ENCODE data around the gene FAM120C.

The FAM120C gene

GRCh38 chrX:54182864-54183613 lies at the start of gene FAM120C:
Gene FAM120C, minus strand, starts transcription at chrX:54183254. Its CDS starts 56 bp downstream, at chrX:54183198.
- DNase-seq: peak; percentile 65
- peaks cover under 1% of the 10 kb centered on the region for H3K36me3 Mint-ChIP-seq (ENCODE audit: low read depth)

DNA sequence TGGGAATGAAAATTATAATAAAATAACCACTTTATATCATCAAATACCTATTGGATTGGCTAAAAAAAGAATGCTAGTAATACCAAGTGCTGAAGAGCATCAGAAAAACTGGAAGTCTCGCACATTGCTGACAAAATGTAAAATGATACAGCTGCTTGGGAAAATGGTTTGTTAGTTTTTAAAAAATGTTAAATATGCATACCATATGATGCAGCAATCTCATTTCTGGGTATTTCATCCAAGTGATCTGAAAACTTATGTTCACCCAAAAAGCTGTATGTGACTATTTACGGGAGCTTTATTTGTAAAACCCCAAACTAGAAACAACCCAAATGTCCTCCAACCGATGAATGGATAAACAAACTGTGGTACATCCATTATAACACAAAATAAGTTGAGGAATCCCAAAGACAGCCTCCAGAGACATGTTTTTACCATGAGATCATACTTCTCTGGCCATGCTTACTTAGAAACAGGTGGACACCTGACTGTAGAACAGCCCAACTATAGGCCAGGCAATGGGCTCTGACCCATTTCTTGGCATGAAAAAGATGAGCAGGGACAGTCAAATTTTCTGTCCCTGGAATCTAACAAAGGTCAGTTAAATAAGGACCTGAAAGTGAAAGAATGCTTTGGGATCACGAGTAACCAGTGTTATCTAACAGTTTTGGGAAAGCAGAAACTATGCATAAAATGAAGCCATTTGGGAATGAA lies 47.5 kb upstream of the FAM120C start:
- H3K36me3 Mint-ChIP-seq (ENCODE audit: low read depth): peaks cover 40% of the 10 kb centered on the region
- no peak overlapping the region for H3K4me3 Mint-ChIP-seq
- H3K4me1 Mint-ChIP-seq: no peaks in the 10 kb centered on the region
- H3K27me3 Mint-ChIP-seq (ENCODE audit: low read depth, poor library complexity): no peaks in the 10 kb centered on the region
- no peak overlapping the region for H3K27ac Mint-ChIP-seq
- no peak for DNase-seq
- H3K9me3 Mint-ChIP-seq: peaks cover 40% of the 10 kb centered on the region
- TF ChIP-seq CTCF (IDR thresholded peaks at IDR 0.05): no peak

More at GRCh38 chrX:54182864-54183613, at the start of gene FAM120C:
- no peak within 1 kb of the TSS for H3K27ac Mint-ChIP-seq
- H3K27me3 Mint-ChIP-seq (ENCODE audit: low read depth, poor library complexity): no peaks in the 10 kb centered on the region
- H3K9me3 Mint-ChIP-seq: peaks cover 31% of the 10 kb centered on the region
- no peak for TF ChIP-seq CTCF (IDR thresholded peaks at IDR 0.05)
- peak within 1 kb of the TSS; percentile 83 for H3K4me3 Mint-ChIP-seq
- peaks cover 37% of the 10 kb centered on the region for H3K4me1 Mint-ChIP-seq

DNA sequence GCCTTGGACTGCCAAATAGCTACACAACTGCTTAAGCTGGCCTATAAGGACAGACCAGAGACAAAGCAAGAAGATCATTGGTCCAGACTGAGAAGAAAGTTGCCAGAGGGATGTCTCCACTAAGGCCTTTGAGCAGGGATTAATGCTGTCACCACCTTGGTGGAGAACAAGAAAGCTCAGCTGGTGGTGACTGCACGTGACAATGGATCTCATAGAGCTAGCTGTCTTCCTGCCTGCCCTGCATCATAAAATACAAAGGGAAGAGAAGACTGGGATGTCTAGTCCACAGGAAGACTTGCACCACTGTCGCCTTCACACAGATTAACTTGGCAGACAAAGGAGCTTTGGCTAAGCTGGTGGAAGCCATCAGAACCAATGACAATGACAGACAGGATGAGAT lies 40.5 kb upstream of the FAM120C start:
- Mint-ChIP-seq H3K27ac (peak overlapping the region; percentile 13), H3K4me3 (no peak overlapping the region), H3K9me3 (peaks cover 38% of the 10 kb centered on the region), H3K36me3 (ENCODE audit: low read depth) (peaks cover 30% of the 10 kb centered on the region), H3K27me3 (ENCODE audit: low read depth, poor library complexity) (no peaks in the 10 kb centered on the region), H3K4me1 (peaks cover 6% of the 10 kb centered on the region)
- DNase-seq: no peak
- TF ChIP-seq CTCF (IDR thresholded peaks at IDR 0.05): no peak

GRCh38 chrX:54213603-54214002 lies 30.5 kb upstream of the FAM120C start:
- H3K9me3 Mint-ChIP-seq: peaks cover 75% of the 10 kb centered on the region
- no peak for DNase-seq
- H3K27me3 Mint-ChIP-seq (ENCODE audit: low read depth, poor library complexity): no peaks in the 10 kb centered on the region
- H3K4me1 Mint-ChIP-seq: no peaks in the 10 kb centered on the region
- H3K36me3 Mint-ChIP-seq (ENCODE audit: low read depth): peaks cover 53% of the 10 kb centered on the region
- no peak overlapping the region for H3K4me3 Mint-ChIP-seq
- TF ChIP-seq CTCF (IDR thresholded peaks at IDR 0.05): no peak
- H3K27ac Mint-ChIP-seq: no peak overlapping the region

DNA sequence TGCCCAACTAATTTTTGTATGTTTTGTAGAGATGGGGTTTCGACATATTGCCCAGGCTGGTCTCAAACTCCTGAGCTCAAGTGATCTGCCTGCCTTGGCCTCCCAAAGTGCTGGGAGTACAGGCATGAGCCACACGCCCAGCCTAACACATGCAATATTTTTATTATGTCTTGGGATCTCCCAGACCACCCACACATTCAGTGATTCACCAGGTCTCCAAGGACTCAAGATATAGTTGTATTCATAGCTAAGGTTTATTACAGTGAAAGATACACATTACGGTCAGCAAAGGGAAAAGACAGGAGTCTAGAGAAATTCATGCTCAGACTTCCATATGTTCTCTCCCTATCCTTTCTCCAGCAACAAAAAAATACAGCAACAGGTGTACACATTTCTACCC lies 25.5 kb upstream of the FAM120C start:
- TF ChIP-seq CTCF (IDR thresholded peaks at IDR 0.05): no peak
- no peaks in the 10 kb centered on the region for H3K4me1 Mint-ChIP-seq
- H3K36me3 Mint-ChIP-seq (ENCODE audit: low read depth): peaks cover 24% of the 10 kb centered on the region
- H3K27me3 Mint-ChIP-seq (ENCODE audit: low read depth, poor library complexity): no peaks in the 10 kb centered on the region
- peaks cover 48% of the 10 kb centered on the region for H3K9me3 Mint-ChIP-seq
- DNase-seq: no peak
- H3K27ac Mint-ChIP-seq: no peak overlapping the region
- H3K4me3 Mint-ChIP-seq: no peak overlapping the region

Data from nephron progenitor cell (in vitro differentiated cells).